GM18498 (cell line): ENCODE results near the gene CRYGC.
A peak's percentile ranks its signal among the peaks of the same experiment; 100 is the strongest.
"Not testable (repeated sequence)": the region's sequence is repeated elsewhere in the genome, so short reads cannot be mapped to it uniquely, and the experiment has no call there.

ENCODE experiments used
- ATAC-seq: cut with Tn5 transposase; IDR thresholded peaks from one replicate; pipeline ENCODE4 v1.9.1; 2021; ENCODE audit warnings: mild to moderate bottlenecking, moderate library complexity; ENCODE audit not compliant: unreplicated experiment

CRYGC gene

GRCh38 chr2:208138334-208138733 is 8.7 kb upstream of the CRYGC start:
- ATAC-seq: not testable (repeated sequence)

GRCh38 chr2:208136716-208137094 is 7.1 kb upstream of the CRYGC start:
- ATAC-seq: no peak

DNA sequence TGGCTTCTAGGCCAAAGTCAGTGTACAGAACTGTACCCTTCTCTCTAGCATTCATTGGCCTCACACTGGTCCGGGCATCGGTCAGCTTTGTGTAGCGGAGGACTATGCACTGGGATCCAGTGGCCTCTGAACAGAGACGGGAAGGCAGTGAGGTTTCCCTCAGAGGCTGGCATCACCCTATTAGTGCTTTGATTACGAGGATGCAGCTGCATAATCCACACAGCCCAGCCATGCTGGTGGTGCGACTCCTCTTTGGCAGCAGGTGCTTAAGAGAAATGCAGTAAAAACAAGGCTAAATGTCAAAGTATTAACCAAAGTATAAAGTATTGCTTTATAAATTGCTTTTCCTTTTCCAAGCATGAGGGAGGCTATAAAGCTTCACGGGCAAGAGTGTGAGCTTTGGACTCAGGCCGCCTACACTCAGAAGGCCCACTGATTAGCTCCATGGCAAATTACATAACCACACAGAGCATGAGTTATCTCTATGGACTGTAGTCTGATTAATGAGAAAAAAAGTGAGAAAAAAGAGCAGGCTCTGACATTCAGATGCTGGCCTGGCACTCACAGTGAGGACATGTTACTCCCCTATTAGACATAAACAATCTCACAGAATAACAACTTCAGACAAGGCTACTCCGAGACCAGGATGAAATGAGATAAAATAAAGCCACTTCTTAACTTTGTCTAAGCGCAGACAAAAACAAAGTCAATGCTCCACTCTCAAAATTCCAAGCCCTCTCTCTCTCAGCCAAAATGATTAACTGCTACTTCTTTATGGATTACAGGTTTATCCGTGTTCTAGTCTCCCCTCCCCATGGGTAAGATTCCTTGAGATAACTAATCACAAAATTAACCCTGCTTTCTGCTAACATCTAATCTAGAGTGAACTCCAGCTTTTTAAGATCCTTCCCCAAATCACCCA is 6.4 kb upstream of the CRYGC start:
- no peak for ATAC-seq

- ATAC-seq: peak; percentile 62
Observed at GRCh38 chr2:208134928-208135586, 5.4 kb upstream of the CRYGC start.

GRCh38 chr2:208130712-208131110 is 1.1 kb upstream of the CRYGC start:
- no peak for ATAC-seq

- no peak for ATAC-seq
Observed at GRCh38 chr2:208128136-208128535, 1.5 kb downstream of the CRYGC start.

DNA sequence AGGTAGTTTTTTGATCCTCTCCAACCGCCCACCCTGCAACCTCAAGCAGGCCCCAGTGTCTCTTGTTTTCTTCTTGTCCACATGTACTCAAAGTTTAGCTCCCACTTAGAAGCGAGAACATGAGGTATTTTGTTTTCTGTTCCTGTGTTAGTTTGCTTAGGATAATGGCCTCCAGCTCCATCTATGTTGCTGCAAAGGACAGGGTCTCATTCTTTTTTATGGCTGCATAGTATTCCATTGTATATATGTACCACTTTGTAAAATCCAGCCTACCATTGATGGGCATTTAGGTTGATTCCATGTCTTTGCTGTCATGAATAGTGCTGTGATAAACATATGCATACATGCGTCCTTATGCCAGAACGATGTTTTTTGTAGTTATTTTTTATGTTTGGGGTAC is 2.5 kb downstream of the CRYGC start:
- no peak for ATAC-seq

DNA sequence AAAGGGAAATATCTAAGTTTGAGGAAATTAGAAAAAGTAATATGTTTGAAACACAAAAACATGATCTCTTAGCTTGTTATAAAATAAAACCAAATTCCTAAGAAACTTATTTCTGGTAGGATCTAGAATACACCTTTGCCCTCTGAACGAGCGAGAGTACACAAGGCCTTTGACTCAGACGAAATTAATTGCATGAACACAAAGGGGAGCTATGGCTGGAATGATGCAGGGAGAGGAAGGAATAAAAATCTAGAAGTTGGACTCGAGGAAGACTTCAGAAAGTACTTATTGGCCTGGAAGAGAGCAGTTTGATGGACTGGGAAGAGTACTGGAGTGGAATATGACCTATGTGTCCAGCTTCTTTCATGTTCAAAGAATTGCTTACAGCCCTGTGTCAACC is 4.4 kb downstream of the CRYGC start:
- ATAC-seq: no peak

- ATAC-seq: not testable (repeated sequence)
Observed at GRCh38 chr2:208124013-208124715, 5.5 kb downstream of the CRYGC start, which contains the start of gene CRYGD. Gene CRYGD, minus strand, starts transcription at chr2:208124524. Its CDS starts 51 bp downstream, at chr2:208124473.

DNA sequence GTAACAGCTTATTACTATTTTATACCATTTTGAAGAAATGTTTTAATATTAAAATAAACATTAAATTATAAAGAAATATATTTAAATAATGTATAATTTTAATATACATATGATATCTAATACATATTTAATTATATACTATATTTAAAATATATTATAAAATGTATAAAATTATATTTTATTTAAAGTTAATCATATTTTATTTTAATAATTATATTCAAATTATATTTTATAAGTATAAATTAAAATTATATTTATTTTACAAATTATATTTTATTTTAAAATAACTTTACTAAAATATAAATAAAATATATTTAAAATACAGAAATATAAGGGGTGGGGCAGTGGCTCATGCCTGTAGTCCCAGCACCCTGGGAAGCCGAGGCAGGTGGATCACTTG is 7.4 kb downstream of the CRYGC start:
- ATAC-seq: no peak

DNA sequence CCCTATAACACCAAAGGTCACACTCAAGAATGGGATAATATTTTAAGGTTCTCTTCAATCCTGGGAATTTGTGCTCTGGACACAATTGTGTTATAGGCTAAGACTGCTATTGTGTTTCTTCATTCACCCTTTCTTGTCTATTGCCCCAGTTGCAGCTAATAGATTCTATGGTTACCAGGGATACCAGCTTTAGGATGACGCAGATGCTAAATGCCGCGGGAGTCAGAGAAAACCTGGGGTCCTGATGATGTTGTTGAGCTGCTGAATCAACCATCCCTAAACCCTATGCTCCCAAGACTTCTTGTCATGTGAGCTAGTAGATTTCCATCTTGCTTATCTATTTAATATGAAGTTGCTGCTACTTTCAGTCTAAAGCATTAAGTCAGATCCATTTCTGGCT is 10.7 kb downstream of the CRYGC start:
- no peak for ATAC-seq

DNA sequence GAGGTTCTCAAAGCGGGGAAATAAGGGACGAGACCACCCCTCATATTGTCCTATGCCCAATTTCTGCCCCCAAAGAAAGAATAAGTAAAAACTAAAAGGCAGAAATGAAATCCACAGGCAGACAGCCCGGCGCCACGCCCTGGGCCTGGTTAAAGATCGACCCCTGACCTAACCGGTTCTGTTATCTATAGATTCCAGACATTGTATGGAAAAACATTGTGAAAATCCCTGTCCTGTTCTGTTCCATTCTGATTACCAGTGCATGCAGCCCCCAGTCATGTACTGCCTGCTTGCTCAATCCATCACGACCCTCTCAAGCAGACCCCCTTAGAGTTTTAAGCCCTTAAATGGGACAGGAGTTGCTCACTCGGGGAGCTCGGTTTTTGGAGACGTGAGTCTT is 12.2 kb downstream of the CRYGC start:
- not testable (repeated sequence) for ATAC-seq

GRCh38 chr2:208112969-208113368 is 16.7 kb downstream of the CRYGC start:
- no peak for ATAC-seq

DNA sequence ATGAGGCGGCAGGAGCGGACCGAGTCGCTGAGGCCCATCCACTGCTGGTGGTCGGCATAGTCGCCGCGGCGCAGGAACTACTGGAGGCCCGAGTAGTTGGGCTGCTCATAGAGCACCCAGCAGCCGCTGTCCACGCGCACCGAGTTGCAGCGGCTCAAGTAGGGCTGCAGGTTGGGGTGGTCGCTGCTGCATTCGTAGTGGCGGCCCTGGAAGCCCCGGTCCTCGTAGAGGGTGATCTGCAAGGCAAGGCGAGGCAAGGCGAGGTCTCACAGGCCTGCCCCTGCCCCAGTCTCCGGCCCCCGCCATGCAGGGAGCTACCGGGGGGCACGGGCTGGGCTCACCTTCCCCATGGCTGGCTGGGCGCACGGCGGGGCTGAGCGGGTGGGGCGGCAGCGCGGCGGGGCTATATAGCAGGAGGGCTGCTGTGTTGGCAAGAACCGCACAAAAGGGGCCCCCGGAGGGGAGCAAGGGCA is 17.3 kb downstream of the CRYGC start:
- ATAC-seq: not testable (repeated sequence)

- ATAC-seq: no peak
Observed at GRCh38 chr2:208103616-208104015, 26.0 kb downstream of the CRYGC start.

DNA sequence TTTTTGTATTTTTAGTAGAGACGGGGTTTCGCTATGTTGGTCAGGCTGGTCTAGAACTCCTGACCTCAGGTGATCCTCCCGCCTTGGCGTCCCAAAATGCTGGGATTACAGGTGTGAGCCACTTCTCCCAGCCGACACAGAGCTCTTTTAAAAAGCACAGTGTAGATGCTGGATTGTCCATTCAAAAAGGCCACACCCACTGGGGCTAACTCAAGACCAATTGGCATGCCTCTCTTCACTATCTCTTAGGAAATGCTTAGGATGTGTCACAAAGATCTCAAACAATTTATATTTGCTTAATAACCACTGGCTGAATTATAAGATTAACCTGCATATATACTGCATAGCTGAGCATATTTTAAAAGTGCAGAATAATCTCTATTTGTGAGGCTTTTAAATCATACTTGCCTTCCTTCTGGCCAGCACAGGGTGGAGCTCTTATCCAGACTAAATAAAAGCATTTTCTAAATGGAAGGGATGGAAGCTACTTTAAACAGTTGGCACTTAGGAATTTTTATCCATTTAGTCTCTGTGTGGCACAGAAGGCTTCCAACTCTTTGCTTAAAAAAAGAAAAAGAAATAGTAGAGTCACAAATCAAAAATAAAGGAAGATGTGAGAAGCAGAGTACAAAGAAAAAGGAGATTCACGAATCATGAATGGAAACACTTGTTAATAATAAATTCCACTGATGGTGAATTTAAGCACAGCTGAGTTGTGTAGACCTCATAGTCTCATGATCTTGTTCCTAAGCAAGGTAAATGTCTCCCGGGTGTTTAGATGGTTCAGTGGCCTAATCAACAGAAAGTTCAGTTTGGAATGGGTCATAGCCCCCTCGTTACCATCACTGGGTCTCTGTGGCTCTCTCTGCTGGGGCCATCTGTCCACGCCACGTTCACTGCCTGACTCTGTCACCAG is 27.7 kb downstream of the CRYGC start:
- ATAC-seq: no peak

GRCh38 chr2:208099682-208100470 is 29.8 kb downstream of the CRYGC start:
- ATAC-seq: no peak

DNA sequence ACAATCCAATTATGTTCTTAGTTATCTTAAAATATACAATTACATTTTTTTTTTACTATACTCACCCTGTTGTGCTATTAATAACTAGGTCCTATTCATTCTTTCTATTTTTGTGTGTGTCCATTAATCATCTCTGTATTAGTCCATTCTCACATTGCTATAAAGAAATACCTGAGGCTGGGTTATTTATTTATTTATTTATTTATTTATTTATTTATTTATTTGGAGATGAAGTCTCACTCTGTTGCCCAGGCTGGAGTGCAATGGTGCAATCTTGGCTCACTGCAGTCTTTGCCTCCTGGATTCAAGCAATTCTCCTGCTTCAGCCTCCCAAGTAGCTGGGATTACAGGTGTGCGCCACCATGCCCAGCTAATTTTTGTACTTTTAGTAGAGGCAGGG is 30.9 kb downstream of the CRYGC start:
- not testable (repeated sequence) for ATAC-seq

DNA sequence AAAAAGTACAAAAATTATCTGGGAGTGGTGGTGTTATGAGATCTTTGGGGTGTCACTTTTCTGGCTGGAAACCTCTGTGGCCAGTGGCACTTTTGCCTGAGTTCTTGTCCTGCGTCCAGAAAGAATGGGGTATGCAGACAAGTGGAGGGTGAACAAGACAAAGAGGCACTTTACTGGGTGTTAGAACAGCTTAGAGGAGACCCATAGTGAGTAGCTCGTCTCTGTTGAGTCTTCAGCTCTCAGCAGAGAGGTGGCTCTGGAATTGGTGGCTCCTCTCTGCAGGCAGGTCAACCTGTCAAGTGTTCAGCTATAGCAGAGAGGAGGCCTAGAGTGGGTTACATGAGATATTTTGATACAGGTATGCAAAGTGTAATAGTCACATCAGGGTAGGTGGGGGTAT is 31.4 kb downstream of the CRYGC start:
- no peak for ATAC-seq

GRCh38 chr2:208097801-208098200 is 31.8 kb downstream of the CRYGC start:
- ATAC-seq: no peak
